ENCODE results near the gene GRK5. TPM values are rescaled to one million over a fixed set of nuclear protein-coding genes. Genes with fewer than 3 reads are reported as not detected.

The GRK5 gene
- total RNA-seq, 1 experiment from 2014 or later: 29.0 TPM

DNA sequence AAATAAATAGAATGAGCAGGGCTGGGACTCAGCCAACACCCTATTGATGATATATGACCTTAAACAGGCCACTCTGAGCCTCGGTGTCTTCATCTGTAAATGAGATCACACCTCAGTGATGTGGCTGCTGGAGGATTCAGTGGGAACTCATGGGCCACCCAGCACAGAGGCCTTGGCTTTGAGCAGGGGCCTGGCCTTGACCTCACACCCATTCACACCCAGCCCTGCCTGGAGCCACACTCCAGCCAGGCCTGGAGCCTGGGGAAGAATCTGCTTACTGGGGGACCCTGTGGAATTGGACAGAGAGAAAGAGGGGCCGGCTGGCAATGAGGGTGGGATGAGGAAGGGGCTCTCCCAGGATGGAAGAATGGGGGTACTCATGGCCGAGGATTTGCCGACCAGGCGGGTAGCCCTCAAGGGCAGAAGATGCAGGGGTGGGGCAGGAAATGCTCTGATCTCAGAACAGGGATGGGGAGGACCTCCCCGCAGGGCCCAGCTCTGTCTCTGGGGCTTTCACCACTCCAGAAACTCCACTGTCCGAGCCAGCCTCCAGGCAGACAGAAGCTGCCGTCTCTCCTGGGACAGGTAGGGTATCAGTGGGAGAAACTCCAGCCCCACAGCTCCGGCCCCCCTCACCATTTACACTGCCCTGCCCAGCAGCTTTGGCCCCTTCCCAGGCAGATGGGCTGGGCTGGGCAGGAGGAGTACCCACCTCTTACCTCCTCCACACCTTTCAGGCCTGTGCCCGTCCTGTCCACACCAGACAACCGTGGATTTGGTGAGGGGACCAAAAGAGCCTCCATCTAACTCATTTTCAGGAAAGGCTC lies 253.2 kb downstream of the GRK5 start:
- Histone ChIP-seq H3K9me3 (ENCODE audit: control insufficient read depth, insufficient read depth, low read depth, low read length) (no peaks in the 10 kb centered on the region), H3K36me3 (ENCODE audit: control insufficient read depth, insufficient read depth, low read length) (no peaks in the 10 kb centered on the region), H3K27ac (ENCODE audit: low read length) (no peak overlapping the region), H3K4me1 (ENCODE audit: control insufficient read depth, insufficient read depth, low read length) (peaks cover 4% of the 10 kb centered on the region; the same call in 1 of the 2 replicates), H3K4me3 (ENCODE audit: low read depth in 2 of 2, low read length in 2 of 2) (no peak overlapping the region), H3K27me3 (ENCODE audit: control insufficient read depth, insufficient read depth, low read length) (no peaks in the 10 kb centered on the region)
- intact Hi-C loops (cut with micrococcal nuclease; ENCODE audit: unreplicated experiment) (no loop called here), in situ Hi-C loops (cut with HindIII; ENCODE audit: low pct_unique_long_range_greater_than_20kb, low sequenced_read_pairs) (no loop called here)
- POLR2A ChIA-PET: interaction anchor here (0.6 kb wide), 1 partner anchor 41 kb away, joined by 11 read pairs; no protein-coding TSS in a partner anchor
- ATAC-seq (0 out of 2 replicates have a peak, but pooled peaks have one; percentile 30), DNase-seq (ENCODE audit: low read depth, low spot score) (no peak)
- no peak for TF ChIP-seq TCF7L2 (IDR thresholded peaks at IDR 0.05; ENCODE audit: low read depth, low read length)
- no peak for TF ChIP-seq POLR2AphosphoS5 (IDR thresholded peaks at IDR 0.05; ENCODE audit: low read depth, low read length)
- TF ChIP-seq, protein P1, sequence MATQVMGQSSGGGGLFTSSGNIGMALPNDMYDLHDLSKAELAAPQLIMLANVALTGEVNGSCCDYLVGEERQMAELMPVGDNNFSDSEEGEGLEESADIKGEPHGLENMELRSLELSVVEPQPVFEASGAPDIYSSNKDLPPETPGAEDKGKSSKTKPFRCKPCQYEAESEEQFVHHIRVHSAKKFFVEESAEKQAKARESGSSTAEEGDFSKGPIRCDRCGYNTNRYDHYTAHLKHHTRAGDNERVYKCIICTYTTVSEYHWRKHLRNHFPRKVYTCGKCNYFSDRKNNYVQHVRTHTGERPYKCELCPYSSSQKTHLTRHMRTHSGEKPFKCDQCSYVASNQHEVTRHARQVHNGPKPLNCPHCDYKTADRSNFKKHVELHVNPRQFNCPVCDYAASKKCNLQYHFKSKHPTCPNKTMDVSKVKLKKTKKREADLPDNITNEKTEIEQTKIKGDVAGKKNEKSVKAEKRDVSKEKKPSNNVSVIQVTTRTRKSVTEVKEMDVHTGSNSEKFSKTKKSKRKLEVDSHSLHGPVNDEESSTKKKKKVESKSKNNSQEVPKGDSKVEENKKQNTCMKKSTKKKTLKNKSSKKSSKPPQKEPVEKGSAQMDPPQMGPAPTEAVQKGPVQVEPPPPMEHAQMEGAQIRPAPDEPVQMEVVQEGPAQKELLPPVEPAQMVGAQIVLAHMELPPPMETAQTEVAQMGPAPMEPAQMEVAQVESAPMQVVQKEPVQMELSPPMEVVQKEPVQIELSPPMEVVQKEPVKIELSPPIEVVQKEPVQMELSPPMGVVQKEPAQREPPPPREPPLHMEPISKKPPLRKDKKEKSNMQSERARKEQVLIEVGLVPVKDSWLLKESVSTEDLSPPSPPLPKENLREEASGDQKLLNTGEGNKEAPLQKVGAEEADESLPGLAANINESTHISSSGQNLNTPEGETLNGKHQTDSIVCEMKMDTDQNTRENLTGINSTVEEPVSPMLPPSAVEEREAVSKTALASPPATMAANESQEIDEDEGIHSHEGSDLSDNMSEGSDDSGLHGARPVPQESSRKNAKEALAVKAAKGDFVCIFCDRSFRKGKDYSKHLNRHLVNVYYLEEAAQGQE (IDR thresholded peaks at IDR 0.05; ENCODE audit: insufficient read depth in 1 of 2, low read depth in 2 of 2, low read length in 1 of 2): no peak
- no peak for TF ChIP-seq SIN3A (IDR thresholded peaks at IDR 0.05; ENCODE audit: borderline replicate concordance, insufficient read depth, low read depth, low read length)
- TF ChIP-seq, protein P2, sequence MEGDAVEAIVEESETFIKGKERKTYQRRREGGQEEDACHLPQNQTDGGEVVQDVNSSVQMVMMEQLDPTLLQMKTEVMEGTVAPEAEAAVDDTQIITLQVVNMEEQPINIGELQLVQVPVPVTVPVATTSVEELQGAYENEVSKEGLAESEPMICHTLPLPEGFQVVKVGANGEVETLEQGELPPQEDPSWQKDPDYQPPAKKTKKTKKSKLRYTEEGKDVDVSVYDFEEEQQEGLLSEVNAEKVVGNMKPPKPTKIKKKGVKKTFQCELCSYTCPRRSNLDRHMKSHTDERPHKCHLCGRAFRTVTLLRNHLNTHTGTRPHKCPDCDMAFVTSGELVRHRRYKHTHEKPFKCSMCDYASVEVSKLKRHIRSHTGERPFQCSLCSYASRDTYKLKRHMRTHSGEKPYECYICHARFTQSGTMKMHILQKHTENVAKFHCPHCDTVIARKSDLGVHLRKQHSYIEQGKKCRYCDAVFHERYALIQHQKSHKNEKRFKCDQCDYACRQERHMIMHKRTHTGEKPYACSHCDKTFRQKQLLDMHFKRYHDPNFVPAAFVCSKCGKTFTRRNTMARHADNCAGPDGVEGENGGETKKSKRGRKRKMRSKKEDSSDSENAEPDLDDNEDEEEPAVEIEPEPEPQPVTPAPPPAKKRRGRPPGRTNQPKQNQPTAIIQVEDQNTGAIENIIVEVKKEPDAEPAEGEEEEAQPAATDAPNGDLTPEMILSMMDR (IDR thresholded peaks at IDR 0.05): no peak
- BruUV-seq (replicated peaks): no TSS peak
- CTCF ChIA-PET: no interaction called here

DNA sequence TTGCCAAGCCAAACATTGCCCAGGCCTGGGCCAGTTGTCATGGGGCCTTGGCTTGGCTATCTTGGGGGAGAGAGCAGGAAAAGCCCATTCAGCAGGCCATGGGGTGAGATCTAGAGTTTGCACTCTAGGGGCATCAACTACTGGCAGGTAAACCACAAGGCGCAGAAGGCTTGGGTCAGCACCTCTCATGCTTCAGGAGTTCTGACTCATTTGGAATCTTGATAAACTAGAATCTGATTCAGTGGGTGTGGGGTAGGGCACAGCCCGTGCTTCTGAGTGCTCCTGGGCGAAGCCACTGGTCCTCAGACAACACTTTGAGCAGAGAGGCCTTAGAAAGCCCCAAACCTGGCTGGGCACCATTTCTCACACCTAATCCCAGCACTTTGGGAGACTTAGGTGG lies 254.0 kb downstream of the GRK5 start:
- intact Hi-C loops (cut with micrococcal nuclease; ENCODE audit: unreplicated experiment): no loop called here
- H3K9me3 ChIP-seq (ENCODE audit: control insufficient read depth, insufficient read depth, low read depth, low read length): no peaks in the 10 kb centered on the region
- no peaks in the 10 kb centered on the region for H3K27me3 ChIP-seq (ENCODE audit: control insufficient read depth, insufficient read depth, low read length)
- ATAC-seq (peak; percentile 39), DNase-seq (ENCODE audit: low read depth, low spot score) (no peak)
- H3K4me3 ChIP-seq (ENCODE audit: low read depth in 2 of 2, low read length in 2 of 2): no peak overlapping the region
- in situ Hi-C loops (cut with HindIII; ENCODE audit: low pct_unique_long_range_greater_than_20kb, low sequenced_read_pairs): no loop called here
- ChIA-PET POLR2A (no interaction called here), CTCF (no interaction called here)
- H3K36me3 ChIP-seq (ENCODE audit: control insufficient read depth, insufficient read depth, low read length): no peaks in the 10 kb centered on the region
- no peak for TF ChIP-seq POLR2AphosphoS5 (IDR thresholded peaks at IDR 0.05; ENCODE audit: low read depth, low read length)
- TF ChIP-seq, protein P1 (IDR thresholded peaks at IDR 0.05; ENCODE audit: insufficient read depth in 1 of 2, low read depth in 2 of 2, low read length in 1 of 2): no peak
- TF ChIP-seq TCF7L2 (IDR thresholded peaks at IDR 0.05; ENCODE audit: low read depth, low read length): no peak
- TF ChIP-seq, protein P2 (IDR thresholded peaks at IDR 0.05): no peak
- TF ChIP-seq SIN3A (IDR thresholded peaks at IDR 0.05; ENCODE audit: borderline replicate concordance, insufficient read depth, low read depth, low read length): no peak
- BruUV-seq (replicated peaks): no TSS peak
- no peak overlapping the region for H3K27ac ChIP-seq (ENCODE audit: low read length)
- peaks cover 4% of the 10 kb centered on the region; the same call in 1 of the 2 replicates for H3K4me1 ChIP-seq (ENCODE audit: control insufficient read depth, insufficient read depth, low read length)

All from Panc1 (cell line).